ENCODE data around the gene LETMD1. TPM values are rescaled to one million over a fixed set of nuclear protein-coding genes. Genes with fewer than 3 reads are reported as not detected.
A peak's percentile ranks its signal among the peaks of the same experiment; 100 is the strongest.

Gene LETMD1
- total RNA-seq, 6 experiments from 2014 or later = 22.1 to 35.6 (median 30.4) TPM

DNA sequence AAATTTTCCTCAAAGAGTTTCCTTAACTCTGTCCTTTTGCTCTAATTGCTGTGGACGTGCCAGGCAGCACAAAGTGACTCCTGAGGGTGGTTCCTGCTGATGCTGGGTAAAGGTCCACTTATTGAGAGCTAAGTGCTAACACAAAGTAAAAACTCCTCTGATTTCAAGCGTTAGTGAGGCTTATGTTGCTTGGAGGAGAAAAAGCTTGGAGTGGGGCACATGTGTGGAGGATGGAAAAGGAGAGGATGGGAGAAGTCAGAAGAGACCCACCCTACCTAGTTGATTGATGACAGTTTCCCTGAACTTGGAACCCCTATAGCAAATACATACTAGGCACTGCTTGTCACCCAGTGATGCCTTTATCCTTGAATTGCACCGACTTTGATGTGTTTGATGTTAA is 11.8 kb upstream of the LETMD1 start:
- H3K4me1 ChIP-seq = no peaks in the 10 kb centered on the region
- ATAC-seq (no peak), DNase-seq (no peak)
- H3K27ac ChIP-seq = no peak overlapping the region
- no peak for TF ChIP-seq POLR2A (IDR thresholded peaks at IDR 0.05)
- no peak for TF ChIP-seq CTCF (IDR thresholded peaks at IDR 0.05)
- intact Hi-C loops (cut with DNase I) = no loop called here
- H3K27me3 ChIP-seq = no peaks in the 10 kb centered on the region
- H3K36me3 ChIP-seq = no peaks in the 10 kb centered on the region
- no peaks in the 10 kb centered on the region for H3K9me3 ChIP-seq
- WGBS (ENCODE audit: insufficient coverage, low coverage, low lambda C conversion rate, missing lambda C conversion rate) = 34% methylated on average over 2 of the region's 3 CpGs
- no peak overlapping the region for H3K4me3 ChIP-seq

DNA sequence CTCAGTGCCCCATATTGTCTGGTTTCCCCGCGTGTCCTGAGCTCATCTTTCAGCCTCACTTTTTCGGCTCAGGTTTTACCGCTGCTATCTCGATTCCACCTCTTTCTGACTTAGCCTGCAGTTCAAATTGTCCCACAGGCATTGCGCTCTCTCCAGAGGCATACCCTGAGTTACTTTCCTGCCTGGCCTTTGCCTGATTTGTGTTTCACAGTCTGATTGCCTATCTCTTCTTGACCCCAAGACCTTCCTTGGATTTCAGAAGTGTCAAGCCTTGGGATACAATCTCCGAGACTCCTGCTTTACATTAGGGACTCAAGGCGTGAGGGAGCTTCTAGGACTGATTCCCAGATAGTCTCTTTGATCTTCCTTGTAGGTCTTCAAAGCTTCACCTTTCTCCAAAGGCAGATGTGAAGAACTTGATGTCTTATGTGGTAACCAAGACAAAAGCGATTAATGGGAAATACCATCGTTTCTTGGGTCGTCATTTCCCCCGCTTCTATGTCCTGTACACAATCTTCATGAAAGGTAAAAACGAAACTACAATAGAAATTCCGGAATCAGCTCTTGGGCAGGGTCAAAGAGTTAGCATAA is 629 bp downstream of the LETMD1 start:
- H3K9me3 ChIP-seq = no peaks in the 10 kb centered on the region
- peak overlapping the region; percentile 83 to 88 (median 87) for H3K4me3 ChIP-seq
- H3K4me1 ChIP-seq = peaks cover 0 to 14% (median 5%) of the 10 kb centered on the region in 4 donors
- WGBS (ENCODE audit: insufficient coverage, low coverage, low lambda C conversion rate, missing lambda C conversion rate) = 7% methylated on average over 14 of the region's 14 CpGs
- DNase-seq (no peak), ATAC-seq (peak in 3 of 4 donors; percentile 2 to 14 (median 8))
- no peaks in the 10 kb centered on the region for H3K27me3 ChIP-seq
- intact Hi-C loops (cut with DNase I) = no loop called here
- peak overlapping the region; percentile 88 to 94 (median 91) for H3K27ac ChIP-seq
- TF ChIP-seq CTCF (IDR thresholded peaks at IDR 0.05) (no peak), POLR2A (IDR thresholded peaks at IDR 0.05) (no peak)
- H3K36me3 ChIP-seq = peaks cover 0 to 31% (median 10%) of the 10 kb centered on the region in 4 donors

- Histone ChIP-seq H3K36me3 (peaks cover 0 to 39% (median 16%) of the 10 kb centered on the region in 4 donors), H3K4me3 (peak overlapping the region; percentile 8 to 88 (median 83)), H3K9me3 (no peaks in the 10 kb centered on the region), H3K4me1 (peaks cover 0 to 14% (median 5%) of the 10 kb centered on the region in 4 donors), H3K27ac (no peak overlapping the region), H3K27me3 (no peaks in the 10 kb centered on the region)
- intact Hi-C loops (cut with DNase I) = no loop called here
- ATAC-seq = no peak
- no peak for DNase-seq
- WGBS (ENCODE audit: insufficient coverage, low coverage, low lambda C conversion rate, missing lambda C conversion rate) = 59% methylated on average over 3 of the region's 3 CpGs
- TF ChIP-seq CTCF (IDR thresholded peaks at IDR 0.05) (no peak), POLR2A (IDR thresholded peaks at IDR 0.05) (no peak)
These were observed 1.4 kb downstream of the LETMD1 start for GRCh38 chr12:51049525-51049924.

DNA sequence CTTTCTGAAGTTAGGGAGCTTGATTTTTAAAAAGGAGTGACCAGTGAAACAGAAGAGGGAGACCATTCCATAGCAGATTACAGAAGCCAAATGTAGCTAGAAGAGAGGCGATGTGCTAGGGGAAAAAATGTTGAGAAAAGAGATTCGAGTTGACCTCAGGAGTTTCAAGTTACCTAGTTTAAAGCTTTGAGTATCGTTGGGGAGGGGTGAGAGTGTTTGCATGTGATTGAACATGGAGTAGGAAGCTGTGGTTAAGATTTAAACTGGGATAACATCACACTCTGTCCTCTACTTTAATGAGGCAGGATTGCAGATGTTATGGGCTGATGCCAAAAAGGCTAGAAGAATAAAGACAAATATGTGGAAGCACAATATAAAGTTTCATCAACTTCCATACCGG is 3.7 kb downstream of the LETMD1 start:
- DNase-seq = no peak
- peaks cover 0 to 56% (median 25%) of the 10 kb centered on the region in 4 donors for H3K36me3 ChIP-seq
- intact Hi-C loops (cut with DNase I) = loop anchor here in 1 of 2 donors (10.0 kb wide), 1 partner anchor 193 kb away; no protein-coding TSS in a partner anchor
- no peak overlapping the region for H3K4me3 ChIP-seq
- H3K9me3 ChIP-seq = no peaks in the 10 kb centered on the region
- H3K27ac ChIP-seq = no peak overlapping the region
- 70% methylated on average over 4 of the region's 4 CpGs for WGBS (ENCODE audit: insufficient coverage, low coverage, low lambda C conversion rate, missing lambda C conversion rate)
- ATAC-seq = no peak
- peaks cover 0 to 14% (median 5%) of the 10 kb centered on the region in 4 donors for H3K4me1 ChIP-seq
- no peaks in the 10 kb centered on the region for H3K27me3 ChIP-seq
- TF ChIP-seq POLR2A (IDR thresholded peaks at IDR 0.05) (no peak), CTCF (IDR thresholded peaks at IDR 0.05) (no peak)

Measured in right lobe of liver (tissue), 6 donors.